HL-60 (cell line): ENCODE results near the gene DMD.

ENCODE experiments used
- DNase-seq, 2 experiments: peaks; one replicate each; pipeline ENCODE4 v3.0.0-alpha.2; 2010 to 2020; ENCODE audit warnings: low read depth in 1 of 2, low spot score in 1 of 2
- H3K27ac ChIP-seq: fragments of 250-450 bp; sonication (Bioruptor Pico); replicated peaks from 2 replicates; pipeline ENCODE4 v1.5.1; 2020; ENCODE audit warnings: mild to moderate bottlenecking, moderate library complexity
- H3K27me3 ChIP-seq: fragments of 250-450 bp; sonication (Bioruptor Pico); 2 replicates; pipeline ENCODE4 v1.5.1; 2021; ENCODE audit warnings: mild to moderate bottlenecking, moderate library complexity; ENCODE audit not compliant: insufficient read depth, poor library complexity, severe bottlenecking
- H3K4me3 ChIP-seq: replicated peaks from 2 replicates; pipeline ENCODE4 v1.5.1; 2011; ENCODE audit warnings: mild to moderate bottlenecking, control low read depth, low read length; ENCODE audit not compliant: insufficient read depth
- GABPA ChIP-seq: IDR thresholded peaks from 2 replicates; pipeline ENCODE4 v1.6.1; 2012; ENCODE audit warnings: low read depth
- POLR2AphosphoS5 ChIP-seq: IDR thresholded peaks from 2 replicates; pipeline ENCODE4 v1.6.1; 2012; ENCODE audit warnings: low read depth
- SPI1 ChIP-seq: IDR thresholded peaks from 2 replicates; pipeline ENCODE4 v1.6.1; 2012; ENCODE audit warnings: low read depth, mild to moderate bottlenecking, borderline replicate concordance
- TF ChIP-seq, protein P1 (sequence below): IDR thresholded peaks from 2 replicates; pipeline ENCODE4 v1.6.1; 2012; ENCODE audit warnings: low read depth; ENCODE audit not compliant: insufficient replicate concordance
- TF ChIP-seq, protein P2 (sequence below): IDR thresholded peaks from one replicate; pipeline ENCODE4 v1.5.1; 2011; ENCODE audit warnings: low read length, control low read depth, inconsistent platforms; ENCODE audit not compliant: insufficient read depth

Gene DMD

DNA sequence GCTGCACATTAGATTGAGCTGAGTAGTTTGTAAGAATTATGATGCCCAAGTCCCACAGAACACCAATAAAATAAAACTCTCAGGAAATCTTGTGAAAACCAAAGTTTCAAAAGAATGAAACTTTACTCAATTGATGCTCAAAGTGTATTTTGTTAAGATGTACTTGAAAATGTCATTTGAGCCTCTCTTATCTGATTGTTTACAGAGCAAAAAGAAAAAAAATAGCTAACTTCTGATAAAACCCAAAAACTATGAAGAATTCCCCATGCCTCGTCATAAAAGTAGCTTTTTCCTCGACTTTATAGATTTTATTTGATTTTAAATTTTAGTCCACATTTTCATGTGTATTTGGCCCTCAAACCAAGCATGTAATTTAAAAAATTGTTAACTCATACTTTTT lies 1618.0 kb downstream of the DMD start:
- TF ChIP-seq, protein P1, sequence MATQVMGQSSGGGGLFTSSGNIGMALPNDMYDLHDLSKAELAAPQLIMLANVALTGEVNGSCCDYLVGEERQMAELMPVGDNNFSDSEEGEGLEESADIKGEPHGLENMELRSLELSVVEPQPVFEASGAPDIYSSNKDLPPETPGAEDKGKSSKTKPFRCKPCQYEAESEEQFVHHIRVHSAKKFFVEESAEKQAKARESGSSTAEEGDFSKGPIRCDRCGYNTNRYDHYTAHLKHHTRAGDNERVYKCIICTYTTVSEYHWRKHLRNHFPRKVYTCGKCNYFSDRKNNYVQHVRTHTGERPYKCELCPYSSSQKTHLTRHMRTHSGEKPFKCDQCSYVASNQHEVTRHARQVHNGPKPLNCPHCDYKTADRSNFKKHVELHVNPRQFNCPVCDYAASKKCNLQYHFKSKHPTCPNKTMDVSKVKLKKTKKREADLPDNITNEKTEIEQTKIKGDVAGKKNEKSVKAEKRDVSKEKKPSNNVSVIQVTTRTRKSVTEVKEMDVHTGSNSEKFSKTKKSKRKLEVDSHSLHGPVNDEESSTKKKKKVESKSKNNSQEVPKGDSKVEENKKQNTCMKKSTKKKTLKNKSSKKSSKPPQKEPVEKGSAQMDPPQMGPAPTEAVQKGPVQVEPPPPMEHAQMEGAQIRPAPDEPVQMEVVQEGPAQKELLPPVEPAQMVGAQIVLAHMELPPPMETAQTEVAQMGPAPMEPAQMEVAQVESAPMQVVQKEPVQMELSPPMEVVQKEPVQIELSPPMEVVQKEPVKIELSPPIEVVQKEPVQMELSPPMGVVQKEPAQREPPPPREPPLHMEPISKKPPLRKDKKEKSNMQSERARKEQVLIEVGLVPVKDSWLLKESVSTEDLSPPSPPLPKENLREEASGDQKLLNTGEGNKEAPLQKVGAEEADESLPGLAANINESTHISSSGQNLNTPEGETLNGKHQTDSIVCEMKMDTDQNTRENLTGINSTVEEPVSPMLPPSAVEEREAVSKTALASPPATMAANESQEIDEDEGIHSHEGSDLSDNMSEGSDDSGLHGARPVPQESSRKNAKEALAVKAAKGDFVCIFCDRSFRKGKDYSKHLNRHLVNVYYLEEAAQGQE: no peak
- TF ChIP-seq, protein P2, sequence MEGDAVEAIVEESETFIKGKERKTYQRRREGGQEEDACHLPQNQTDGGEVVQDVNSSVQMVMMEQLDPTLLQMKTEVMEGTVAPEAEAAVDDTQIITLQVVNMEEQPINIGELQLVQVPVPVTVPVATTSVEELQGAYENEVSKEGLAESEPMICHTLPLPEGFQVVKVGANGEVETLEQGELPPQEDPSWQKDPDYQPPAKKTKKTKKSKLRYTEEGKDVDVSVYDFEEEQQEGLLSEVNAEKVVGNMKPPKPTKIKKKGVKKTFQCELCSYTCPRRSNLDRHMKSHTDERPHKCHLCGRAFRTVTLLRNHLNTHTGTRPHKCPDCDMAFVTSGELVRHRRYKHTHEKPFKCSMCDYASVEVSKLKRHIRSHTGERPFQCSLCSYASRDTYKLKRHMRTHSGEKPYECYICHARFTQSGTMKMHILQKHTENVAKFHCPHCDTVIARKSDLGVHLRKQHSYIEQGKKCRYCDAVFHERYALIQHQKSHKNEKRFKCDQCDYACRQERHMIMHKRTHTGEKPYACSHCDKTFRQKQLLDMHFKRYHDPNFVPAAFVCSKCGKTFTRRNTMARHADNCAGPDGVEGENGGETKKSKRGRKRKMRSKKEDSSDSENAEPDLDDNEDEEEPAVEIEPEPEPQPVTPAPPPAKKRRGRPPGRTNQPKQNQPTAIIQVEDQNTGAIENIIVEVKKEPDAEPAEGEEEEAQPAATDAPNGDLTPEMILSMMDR: no peak

DNA sequence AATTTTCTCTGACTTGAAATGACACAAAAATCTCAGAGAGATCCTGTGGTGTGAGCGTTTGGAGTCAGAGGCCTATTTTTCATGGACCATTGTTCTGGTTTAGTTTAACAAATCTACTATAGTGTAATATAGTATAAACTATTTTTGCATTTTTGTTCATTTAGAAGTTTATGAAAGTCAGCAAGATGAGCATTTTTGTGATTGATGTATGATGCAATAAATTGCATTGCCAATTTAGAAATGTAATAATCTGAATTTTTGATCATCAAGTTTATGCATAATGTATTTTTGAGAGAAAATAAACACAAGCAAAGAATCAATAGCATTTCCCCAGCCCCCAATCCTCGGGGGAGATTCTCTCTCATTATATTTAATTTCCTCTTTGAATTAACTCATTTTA lies 1620.0 kb downstream of the DMD start:
- TF ChIP-seq POLR2AphosphoS5: no peak
- no peak for TF ChIP-seq SPI1
- TF ChIP-seq, protein P1: no peak
- Histone ChIP-seq H3K4me3 (no peak overlapping the region), H3K27me3 (no peaks in the 10 kb centered on the region), H3K27ac (no peak overlapping the region)
- no peak for DNase-seq

More for the DNA sequence above, 1618.0 kb downstream of the DMD start:
- Histone ChIP-seq H3K27me3 (no peaks in the 10 kb centered on the region), H3K4me3 (no peak overlapping the region), H3K27ac (no peak overlapping the region)
- DNase-seq: no peak

DNA sequence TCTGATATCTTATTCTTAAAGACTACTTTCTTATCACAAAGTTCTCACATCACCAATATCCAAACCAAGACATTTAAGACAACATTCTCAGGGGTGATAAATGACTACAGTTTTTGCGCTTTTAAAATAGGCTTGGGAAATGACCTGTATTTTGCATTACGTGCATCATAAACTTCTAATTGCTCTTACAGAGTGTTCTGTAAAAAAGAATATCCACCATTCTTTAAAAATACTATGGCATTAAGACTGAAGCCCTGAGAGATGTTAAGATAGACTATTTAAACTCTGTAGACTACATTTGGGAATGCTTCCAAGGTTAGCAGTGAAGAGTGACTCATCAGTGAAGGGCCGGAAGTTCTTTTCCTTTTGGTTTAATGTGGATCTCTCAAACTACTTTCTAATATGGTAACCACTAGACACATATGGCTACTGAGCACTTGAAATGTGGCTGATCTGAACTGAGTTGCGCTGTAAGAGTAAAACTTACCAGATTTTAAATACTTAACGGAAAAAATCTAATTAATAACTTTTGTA lies 1620.7 kb downstream of the DMD start:
- Histone ChIP-seq H3K4me3 (no peak overlapping the region), H3K27ac (no peak overlapping the region), H3K27me3 (no peaks in the 10 kb centered on the region)
- DNase-seq: no peak
- TF ChIP-seq SPI1 (no peak), GABPA (no peak), POLR2AphosphoS5 (no peak)
- TF ChIP-seq, protein P1: no peak
- TF ChIP-seq, protein P2: no peak

DNA sequence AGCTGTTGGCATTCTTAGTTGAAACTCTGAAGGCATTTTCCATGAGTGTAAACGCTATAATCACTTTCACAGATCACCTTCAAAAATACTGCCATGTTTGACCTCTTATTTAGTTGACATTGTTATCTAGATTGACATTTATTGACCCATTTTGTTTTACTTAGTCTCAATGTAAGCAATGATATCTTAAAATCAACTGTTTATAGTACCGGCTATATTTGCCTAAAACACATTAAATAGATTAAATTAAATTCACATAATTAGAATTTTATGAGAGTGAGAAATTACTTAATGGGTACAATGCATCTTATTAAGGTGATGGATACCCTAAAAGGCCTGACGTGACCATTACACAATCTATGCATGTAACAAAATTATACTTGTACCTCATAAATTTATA lies 1621.8 kb downstream of the DMD start:
- no peak overlapping the region for H3K27ac ChIP-seq
- TF ChIP-seq SPI1 (no peak), GABPA (no peak), POLR2AphosphoS5 (no peak)
- TF ChIP-seq, protein P1: no peak
- TF ChIP-seq, protein P2: no peak
- H3K4me3 ChIP-seq: no peak overlapping the region
- no peak for DNase-seq
- no peaks in the 10 kb centered on the region for H3K27me3 ChIP-seq
